GM18951 (cell line): ENCODE results near the gene CRISP1.

Experiments used
- POLR2A ChIP-seq: IDR thresholded peaks from 4 replicates; pipeline ENCODE4 v1.6.1; 2011; ENCODE audit warnings: mild to moderate bottlenecking; ENCODE audit not compliant: insufficient read length, insufficient read depth; ENCODE audit errors: extremely low read depth
- in situ Hi-C: fragments of 300-500 bp; cut with MboI; formaldehyde crosslinking; loops from one replicate; pipeline ENCODE4 v1.12.0; 2022; ENCODE audit warnings: low sequenced_read_pairs, mixed read lengths, inconsistent platforms; ENCODE audit not compliant: unreplicated experiment

CRISP1 gene

GRCh38 chr6:49888742-49889431 lies 22.6 kb upstream of the CRISP1 start:
- in situ Hi-C loops, result no loop called here

DNA sequence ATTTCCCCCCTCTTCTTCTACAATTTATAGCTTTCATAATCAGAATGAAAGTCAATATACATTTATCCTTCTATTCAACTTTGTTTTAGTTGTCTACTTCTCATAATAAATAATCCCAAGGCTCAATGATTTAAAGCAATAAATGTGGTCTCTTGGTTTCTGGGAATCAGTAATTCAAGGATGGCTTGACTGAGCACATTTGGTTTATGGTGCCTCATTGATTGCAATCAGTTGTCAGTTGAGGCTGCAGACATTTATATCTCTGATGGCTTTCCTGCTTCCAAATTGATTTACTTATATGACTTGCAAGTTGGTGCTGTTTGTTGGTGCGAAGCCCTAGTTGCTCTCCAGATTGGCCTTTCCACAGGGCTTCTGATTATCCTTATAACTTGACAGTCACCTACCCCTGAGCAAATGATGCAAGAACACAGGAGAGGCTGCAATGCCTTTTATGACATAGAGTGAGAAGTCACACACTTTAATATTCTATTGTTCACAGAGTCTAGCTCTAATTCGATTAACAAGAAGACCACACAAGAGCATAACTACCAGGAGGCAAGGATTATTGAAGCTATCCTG lies 2.7 kb upstream of the CRISP1 start:
- no peak for TF ChIP-seq POLR2A
- in situ Hi-C loops, result loop anchor here (25.0 kb wide), 1 partner anchor 357 kb away; no protein-coding TSS in a partner anchor

More at GRCh38 chr6:49888742-49889431, 22.6 kb upstream of the CRISP1 start:
- TF ChIP-seq POLR2A, result no peak

DNA sequence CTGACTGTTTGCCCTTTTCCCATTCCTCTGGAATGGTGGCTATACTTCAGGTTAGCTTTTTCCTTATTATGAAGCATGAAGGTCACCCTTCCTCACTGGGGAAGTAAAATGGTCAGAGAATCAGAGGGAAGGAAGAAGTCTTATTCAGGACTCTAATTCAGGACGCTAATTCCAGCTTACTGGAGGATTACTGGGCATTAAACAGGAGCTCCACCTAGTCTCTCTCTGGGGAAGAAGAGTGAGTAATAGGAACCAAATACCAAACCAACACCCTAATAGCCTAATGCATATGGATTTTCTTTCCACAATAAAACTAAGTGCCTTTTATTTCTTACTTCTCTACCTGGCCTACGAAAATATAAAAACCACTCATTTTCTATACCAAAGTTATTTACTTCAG lies 10.1 kb downstream of the CRISP1 start:
- TF ChIP-seq POLR2A, result no peak
- in situ Hi-C loops, result loop anchor here (25.0 kb wide), 1 partner anchor 344 kb away; no protein-coding TSS in a partner anchor

GRCh38 chr6:49855221-49855620 lies 11.1 kb downstream of the CRISP1 start:
- in situ Hi-C loops, result loop anchor here (25.0 kb wide), 1 partner anchor 343 kb away; no protein-coding TSS in a partner anchor

GRCh38 chr6:49852975-49853374 lies 13.4 kb downstream of the CRISP1 start:
- TF ChIP-seq POLR2A, result no peak
- in situ Hi-C loops, result loop anchor here (5.0 to 25.0 kb wide), 2 partner anchors 231 to 341 kb away; no protein-coding TSS in a partner anchor

More at GRCh38 chr6:49855221-49855620, 11.1 kb downstream of the CRISP1 start:
- no peak for TF ChIP-seq POLR2A

- in situ Hi-C loops, result no loop called here
- TF ChIP-seq POLR2A, result no peak
Observed at GRCh38 chr6:49849213-49849907, 17.0 kb downstream of the CRISP1 start.

- no peak for TF ChIP-seq POLR2A
- in situ Hi-C loops, result no loop called here
Observed at GRCh38 chr6:49847673-49848072, 18.7 kb downstream of the CRISP1 start.

DNA sequence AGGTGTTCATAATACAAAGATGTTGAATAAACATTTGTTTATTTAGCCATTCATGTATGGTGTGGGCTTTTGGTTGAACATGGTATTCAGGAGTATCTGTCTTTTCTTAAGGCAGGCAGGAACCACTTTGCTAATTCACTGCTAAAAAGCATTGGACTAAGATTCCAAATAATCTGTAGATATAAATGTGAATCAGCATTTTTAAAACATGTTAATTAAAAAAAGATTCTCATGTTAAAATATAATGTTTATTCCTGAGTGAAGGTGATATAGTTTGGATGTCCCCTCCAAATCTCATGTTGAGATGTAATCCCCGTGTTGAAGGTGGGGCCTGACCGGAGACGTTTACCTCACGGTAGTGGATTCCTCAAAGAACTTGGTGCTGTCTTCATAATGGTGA lies 19.3 kb downstream of the CRISP1 start:
- TF ChIP-seq POLR2A, result no peak
- in situ Hi-C loops, result no loop called here

GRCh38 chr6:49841424-49841823 lies 24.9 kb downstream of the CRISP1 start:
- no peak for TF ChIP-seq POLR2A
- in situ Hi-C loops, result no loop called here

DNA sequence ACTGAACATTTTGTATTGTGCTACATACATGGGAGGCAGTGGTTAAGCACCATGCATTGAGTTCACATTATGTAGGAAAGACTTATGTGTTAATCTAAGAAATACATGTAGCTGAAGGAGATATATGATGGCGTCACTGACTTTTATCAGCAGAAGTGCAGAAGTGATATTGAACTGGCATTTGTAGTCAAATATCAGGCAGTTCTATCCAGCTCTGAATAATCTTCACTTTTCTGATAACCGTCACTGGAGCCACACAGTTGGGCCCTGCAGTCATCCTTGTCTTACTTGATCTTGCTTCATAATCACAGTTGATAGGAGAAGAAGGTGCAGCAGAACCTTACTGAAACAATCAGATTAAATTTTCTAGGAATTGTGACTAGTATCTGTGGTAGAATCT lies 26.4 kb downstream of the CRISP1 start:
- no peak for TF ChIP-seq POLR2A
- in situ Hi-C loops, result loop anchor here (10.0 kb wide), 1 partner anchor 95 kb away; the partner anchor contains the start of gene CRISP3

GRCh38 chr6:49839162-49839561 lies 27.2 kb downstream of the CRISP1 start:
- TF ChIP-seq POLR2A, result no peak
- in situ Hi-C loops, result loop anchor here (10.0 kb wide), 1 partner anchor 94 kb away; the partner anchor contains the start of gene CRISP3

DNA sequence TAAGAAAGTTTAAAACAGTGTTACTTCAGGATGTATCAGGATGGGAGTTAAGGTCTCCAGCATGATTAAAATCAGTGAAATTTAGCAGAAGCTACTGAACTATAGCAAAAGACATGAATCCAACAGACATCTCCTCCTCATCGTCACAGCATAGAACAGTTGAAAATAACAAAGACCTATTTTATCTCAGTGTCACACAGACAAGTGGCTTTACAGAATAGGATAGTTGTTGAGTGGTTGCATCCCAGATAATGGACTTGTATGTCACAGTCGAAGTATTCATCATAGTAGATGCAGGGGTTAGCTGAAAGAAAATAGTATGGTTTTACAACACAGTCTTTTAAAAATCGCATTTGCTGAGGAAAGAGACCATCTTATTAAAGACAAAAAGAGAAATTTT lies 31.2 kb downstream of the CRISP1 start:
- in situ Hi-C loops, result loop anchor here (10.0 kb wide), 1 partner anchor 90 kb away; the partner anchor contains the start of gene CRISP3
- TF ChIP-seq POLR2A, result no peak

DNA sequence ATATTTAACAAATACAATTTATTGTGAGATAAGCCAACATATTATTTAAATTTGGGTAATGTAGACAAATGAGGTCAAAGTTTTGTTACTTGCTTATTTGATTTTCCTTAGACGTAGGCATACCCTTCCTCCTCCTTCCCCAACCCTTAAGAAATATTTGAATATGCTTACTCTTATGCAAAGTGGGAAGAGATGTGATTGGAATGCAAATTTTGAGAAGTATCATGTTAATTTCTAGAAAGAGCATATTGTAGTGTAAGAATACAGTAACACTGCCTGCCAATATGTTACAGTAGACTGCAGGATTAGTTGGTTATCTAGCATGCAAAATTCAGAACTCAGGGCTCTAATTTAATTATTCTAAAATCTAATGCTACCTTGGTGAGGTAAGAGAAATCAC lies 32.9 kb downstream of the CRISP1 start:
- in situ Hi-C loops, result loop anchor here (10.0 kb wide), 1 partner anchor 89 kb away; the partner anchor contains the start of gene CRISP3

More for the DNA sequence above, 32.9 kb downstream of the CRISP1 start:
- no peak for TF ChIP-seq POLR2A
